GM21515 (cell line): ENCODE data around the gene TBCC.

Source experiments
- ATAC-seq: cut with Tn5 transposase; IDR thresholded peaks from one replicate; pipeline ENCODE4 v1.9.1; 2021; ENCODE audit not compliant: unreplicated experiment

Gene TBCC

DNA sequence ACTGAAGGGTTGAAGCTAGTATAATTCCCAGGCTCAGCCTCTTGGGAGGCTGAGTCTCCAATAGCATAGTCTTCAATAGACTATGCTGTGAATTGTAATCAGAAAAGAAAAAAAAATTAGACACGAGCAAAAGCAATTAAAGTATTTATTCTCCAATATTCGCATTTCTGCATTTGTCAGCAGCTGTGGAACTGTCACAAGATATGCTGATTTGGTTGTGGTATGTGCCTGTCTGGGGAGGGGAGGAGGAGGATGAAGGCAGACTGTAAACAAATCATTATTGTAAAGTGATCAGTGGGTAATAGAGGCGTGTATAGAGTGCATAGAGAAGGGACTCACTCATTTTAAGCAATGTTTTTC is 25.8 kb upstream of the TBCC start:
- no peak for ATAC-seq

DNA sequence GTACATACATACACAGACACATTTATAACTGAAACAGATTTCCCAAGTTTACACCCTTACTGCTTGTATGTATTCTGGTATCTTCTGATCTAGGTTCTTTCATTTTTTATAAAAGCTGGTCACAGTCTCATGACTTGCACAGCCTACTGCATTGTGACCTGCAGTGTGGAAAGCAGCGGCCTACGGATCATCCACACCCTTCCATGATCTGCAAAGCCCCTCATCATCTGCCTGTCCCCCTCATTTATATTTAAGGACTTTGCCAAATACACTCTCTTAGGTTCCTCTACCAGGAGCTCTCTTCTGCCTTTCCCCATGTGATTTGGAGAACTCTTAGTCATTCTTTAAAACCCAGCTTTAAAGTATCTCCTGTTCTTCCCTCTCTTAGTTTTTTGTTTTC is 23.9 kb upstream of the TBCC start:
- ATAC-seq: no peak

- ATAC-seq: no peak
These were observed 23.1 kb upstream of the TBCC start for GRCh38 chr6:42769051-42769450.

- ATAC-seq: no peak
These were observed 20.3 kb upstream of the TBCC start for GRCh38 chr6:42766163-42766670.

- no peak for ATAC-seq
These were observed 19.2 kb upstream of the TBCC start for GRCh38 chr6:42764911-42765648.

DNA sequence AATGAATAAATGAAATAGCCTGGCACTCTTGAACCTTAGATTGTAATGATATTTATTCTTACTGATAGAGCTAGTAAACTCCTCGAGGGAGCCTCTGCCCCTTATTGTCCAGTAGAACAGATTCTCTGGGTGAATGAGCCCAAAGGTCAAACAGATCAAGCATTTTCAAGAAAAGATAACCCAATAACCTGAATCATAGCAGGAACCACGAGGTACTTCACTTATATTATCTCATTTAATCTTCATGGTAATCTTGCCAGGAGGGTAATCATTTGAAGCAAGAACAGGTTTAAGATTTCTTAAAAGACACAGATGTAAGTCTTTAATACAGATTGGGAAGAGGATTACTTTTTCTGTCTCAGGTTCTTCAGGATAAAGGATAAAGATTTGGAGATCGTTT is 17.0 kb upstream of the TBCC start:
- ATAC-seq: no peak

GRCh38 chr6:42762426-42762859 is 16.5 kb upstream of the TBCC start:
- no peak for ATAC-seq

DNA sequence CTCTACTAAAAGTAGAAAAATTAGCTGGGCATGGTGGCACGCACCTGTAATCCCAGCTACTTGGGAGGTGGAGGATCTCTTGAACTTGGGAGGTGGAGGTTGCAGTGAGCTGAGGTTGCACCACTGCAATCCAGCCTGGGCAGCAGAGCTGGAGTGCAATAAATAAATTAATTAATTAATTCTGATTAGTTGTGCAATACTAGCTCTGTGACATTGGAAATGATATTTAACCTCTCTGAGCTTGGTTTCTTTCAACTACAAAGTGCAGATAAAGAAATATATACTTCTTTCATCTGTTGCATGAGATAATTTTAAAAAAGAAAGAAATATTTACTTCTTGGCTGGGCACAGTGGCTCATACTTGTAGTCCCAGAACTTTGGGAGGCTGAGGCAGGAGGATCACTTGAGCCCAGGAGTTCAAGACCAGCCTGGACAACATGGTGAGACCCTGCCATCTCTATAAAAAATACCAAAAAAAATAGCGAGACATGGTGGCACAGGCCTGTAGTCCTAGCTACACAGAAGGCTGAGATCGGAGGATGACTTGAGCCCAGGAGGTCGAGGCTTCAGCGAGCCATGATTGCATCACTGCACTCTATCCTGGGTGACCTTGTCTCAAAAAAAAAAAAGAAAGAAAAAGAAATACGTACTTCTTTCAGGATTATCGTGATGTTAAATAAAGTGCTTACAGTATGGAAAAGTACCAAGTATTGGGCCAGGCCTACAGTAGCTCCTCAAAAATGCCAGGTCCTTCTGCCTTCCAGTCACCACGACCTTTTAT is 15.6 kb upstream of the TBCC start:
- ATAC-seq: no peak

DNA sequence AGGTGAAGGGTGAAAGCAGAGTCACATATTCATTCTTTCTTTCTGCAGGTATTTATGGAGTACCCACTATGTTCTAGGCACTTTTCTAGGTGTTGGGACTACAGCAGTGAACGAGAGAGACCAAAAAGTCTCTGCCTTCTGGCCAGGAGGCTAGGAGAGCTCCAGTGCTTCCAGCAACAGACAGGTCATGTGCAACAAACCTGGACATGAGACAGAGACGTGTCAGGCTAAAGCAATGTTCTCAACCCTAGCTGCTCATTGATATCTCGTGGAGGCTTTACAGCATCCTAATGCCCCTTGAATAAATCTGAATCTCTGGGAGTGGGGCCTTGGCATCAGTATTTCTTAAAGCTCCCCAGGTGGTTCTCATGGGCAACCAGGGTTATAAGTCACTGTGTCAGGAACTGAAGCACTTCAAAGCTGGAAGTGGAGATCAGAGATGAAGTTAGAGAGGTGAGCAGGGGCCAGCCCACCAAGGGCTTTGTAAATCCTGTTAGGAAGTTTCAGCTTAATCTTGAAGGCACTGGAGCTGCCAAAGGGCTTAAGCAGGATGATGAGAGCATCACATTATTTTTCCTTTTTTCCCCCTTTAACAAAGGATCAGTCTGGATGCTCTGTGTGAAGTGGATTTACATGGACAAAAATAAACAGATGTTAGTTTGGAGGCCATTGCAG is 13.0 kb upstream of the TBCC start:
- no peak for ATAC-seq

DNA sequence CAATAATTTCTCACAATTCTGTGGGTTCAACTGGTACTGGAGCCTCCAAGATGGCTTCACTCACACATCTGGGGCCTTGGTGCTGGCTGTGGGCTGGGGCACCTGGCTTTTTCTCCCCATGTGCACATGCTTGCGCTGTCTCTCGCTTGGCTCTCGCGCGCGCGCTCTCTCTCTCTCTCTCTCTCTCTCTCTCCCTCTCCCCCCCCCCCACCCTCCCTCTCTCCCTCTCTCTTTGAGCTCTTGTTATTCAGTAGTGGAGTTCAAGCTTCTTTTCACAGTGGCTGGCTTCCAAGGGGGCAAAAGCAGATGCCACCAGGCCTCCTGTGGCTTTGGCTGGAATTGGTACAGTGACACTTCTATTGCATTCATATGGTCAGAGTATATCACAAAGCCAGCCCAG is 10.8 kb upstream of the TBCC start:
- no peak for ATAC-seq

DNA sequence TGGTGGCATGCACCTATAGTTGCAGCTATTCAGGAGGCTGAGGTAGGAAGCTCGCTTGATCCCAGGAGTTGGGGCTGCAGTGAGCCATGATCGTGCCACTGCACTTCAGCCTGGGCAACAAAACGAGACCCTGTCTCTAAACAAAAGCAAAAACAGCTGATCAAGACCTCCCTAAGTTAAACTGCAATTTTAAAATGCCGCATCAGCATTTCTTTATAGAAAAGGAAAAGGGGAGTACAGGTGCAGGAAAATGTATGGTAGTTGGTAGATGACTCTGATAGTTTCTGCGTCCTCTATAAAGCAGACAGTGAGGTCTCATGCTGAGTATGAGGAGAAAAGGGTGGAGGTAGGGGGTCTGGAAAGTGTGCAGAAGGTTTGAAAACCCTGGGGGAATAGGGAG is 8.9 kb upstream of the TBCC start:
- no peak for ATAC-seq

- ATAC-seq: no peak
These were observed 5.2 kb upstream of the TBCC start for GRCh38 chr6:42751055-42751454.

DNA sequence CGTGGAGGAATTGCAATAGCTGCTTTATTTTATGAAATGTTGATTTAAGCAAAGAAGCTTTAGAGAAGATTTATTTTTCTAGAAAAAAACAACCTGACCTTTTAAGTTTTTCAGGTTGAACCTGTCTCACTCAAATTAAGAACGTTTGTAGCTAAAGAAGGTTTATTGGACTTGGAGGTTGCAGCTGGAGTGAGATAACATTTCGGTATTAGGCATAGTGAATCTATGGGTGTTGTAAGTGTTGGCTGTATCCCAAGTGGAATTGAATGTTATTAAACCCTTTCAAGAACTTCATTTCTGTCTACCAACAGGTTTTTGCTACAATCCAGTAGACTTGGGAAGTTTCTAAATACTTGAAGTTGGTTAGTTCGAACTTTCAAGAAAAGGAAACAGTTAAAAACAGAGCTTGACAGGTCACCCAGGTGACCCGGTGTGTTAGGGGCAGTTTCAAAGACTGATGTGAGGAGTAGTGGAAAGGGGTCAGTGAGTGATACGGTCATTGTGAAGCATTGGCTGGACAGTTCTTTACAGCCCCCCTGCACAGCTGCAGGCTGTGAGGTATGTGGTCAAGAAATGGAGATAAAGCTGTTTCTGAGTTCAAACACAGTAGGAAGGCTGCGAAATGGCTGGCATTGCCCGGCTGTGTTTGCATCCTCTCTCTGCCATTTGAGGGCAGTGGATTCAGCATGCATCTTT is 2.4 kb upstream of the TBCC start:
- ATAC-seq: no peak

- peak; percentile 46 for ATAC-seq
These were observed 824 bp upstream of the TBCC start for GRCh38 chr6:42746463-42747391.

- no peak for ATAC-seq
These were observed 742 bp downstream of the TBCC start for GRCh38 chr6:42745083-42745639.

GRCh38 chr6:42744351-42744893 is 1.5 kb downstream of the TBCC start:
- ATAC-seq: no peak

DNA sequence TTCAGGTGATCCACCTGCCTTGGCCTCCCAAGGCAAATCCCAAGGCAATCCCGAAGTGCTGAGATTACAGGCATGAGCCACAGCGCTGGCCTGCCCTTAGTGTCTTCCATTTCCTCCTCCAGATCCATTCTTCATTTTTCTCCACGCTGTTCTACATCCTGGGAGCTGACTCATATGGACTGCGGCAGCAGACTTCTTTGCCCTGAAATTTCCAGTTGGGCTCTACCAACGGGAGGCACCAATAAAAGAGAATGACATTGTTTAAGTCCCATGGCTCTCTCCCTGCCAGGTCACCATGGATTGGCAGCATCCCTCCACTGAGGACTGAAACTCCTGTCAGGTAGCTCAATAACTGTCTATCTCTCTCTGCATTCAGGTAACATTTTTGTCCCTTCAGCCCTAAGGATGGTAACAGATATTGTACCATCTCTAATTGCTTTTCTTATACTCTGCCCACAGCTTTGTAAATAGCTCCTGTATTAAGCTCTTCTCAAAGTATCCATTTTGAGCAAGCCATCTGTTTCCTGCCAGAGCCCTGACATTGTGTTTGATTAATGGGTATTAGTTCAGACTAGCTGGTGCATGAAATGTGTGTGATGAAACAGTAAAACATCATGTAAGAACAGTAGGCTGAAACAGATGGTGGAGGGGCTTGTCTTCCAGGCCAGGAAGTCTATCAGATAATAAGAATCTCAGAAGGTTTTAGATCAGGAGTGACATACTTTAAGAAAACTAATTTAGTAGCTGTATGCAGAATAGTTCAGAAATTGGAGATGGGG is 3.6 kb downstream of the TBCC start:
- ATAC-seq: no peak

GRCh38 chr6:42740725-42741124 is 5.2 kb downstream of the TBCC start:
- ATAC-seq: no peak

- ATAC-seq: no peak
These were observed 9.9 kb downstream of the TBCC start for GRCh38 chr6:42735976-42736375.
